ENCODE data around the gene GPRASP3.
A peak's percentile ranks its signal among the peaks of the same experiment; 100 is the strongest.

The GPRASP3 gene

GRCh38 chrX:102696306-102696705 is 24.2 kb upstream of the GPRASP3 start:
- H3K36me3 ChIP-seq = no peaks in the 10 kb centered on the region
- peaks cover 5% of the 10 kb centered on the region for H3K9me3 ChIP-seq (ENCODE audit: severe bottlenecking)
- no peak for DNase-seq
- H3K27ac ChIP-seq = no peak overlapping the region
- H3K4me3 ChIP-seq (ENCODE audit: low read depth, low read length) = no peak overlapping the region
- no peak for TF ChIP-seq CTCF (IDR thresholded peaks at IDR 0.05; ENCODE audit: low read depth, low read length)
- H3K27me3 ChIP-seq (ENCODE audit: insufficient read depth, low read depth, severe bottlenecking) = no peaks in the 10 kb centered on the region

GRCh38 chrX:102697494-102697893 is 23.0 kb upstream of the GPRASP3 start:
- no peak for DNase-seq
- H3K27ac ChIP-seq = no peak overlapping the region
- no peak for TF ChIP-seq CTCF (IDR thresholded peaks at IDR 0.05; ENCODE audit: low read depth, low read length)
- no peaks in the 10 kb centered on the region for H3K9me3 ChIP-seq (ENCODE audit: severe bottlenecking)
- no peaks in the 10 kb centered on the region for H3K36me3 ChIP-seq
- H3K27me3 ChIP-seq (ENCODE audit: insufficient read depth, low read depth, severe bottlenecking) = no peaks in the 10 kb centered on the region
- H3K4me3 ChIP-seq (ENCODE audit: low read depth, low read length) = no peak overlapping the region

GRCh38 chrX:102708900-102709299 is 11.6 kb upstream of the GPRASP3 start:
- no peak overlapping the region for H3K4me3 ChIP-seq (ENCODE audit: low read depth, low read length)
- H3K36me3 ChIP-seq = peaks cover 2% of the 10 kb centered on the region; the same call in 1 of the 2 replicates
- H3K27ac ChIP-seq = no peak overlapping the region
- no peaks in the 10 kb centered on the region for H3K9me3 ChIP-seq (ENCODE audit: severe bottlenecking)
- peaks cover 5% of the 10 kb centered on the region for H3K27me3 ChIP-seq (ENCODE audit: insufficient read depth, low read depth, severe bottlenecking)
- DNase-seq = no peak
- no peak for TF ChIP-seq CTCF (IDR thresholded peaks at IDR 0.05; ENCODE audit: low read depth, low read length)

GRCh38 chrX:102711872-102712215 is 8.7 kb upstream of the GPRASP3 start:
- peak overlapping the region; percentile 51 for H3K27ac ChIP-seq
- peak overlapping the region; percentile 54 for H3K4me3 ChIP-seq (ENCODE audit: low read depth, low read length)
- peaks cover 3% of the 10 kb centered on the region for H3K27me3 ChIP-seq (ENCODE audit: insufficient read depth, low read depth, severe bottlenecking)
- TF ChIP-seq CTCF (IDR thresholded peaks at IDR 0.05; ENCODE audit: low read depth, low read length) = no peak
- H3K36me3 ChIP-seq = peaks cover 3% of the 10 kb centered on the region; the same call in 1 of the 2 replicates
- no peaks in the 10 kb centered on the region for H3K9me3 ChIP-seq (ENCODE audit: severe bottlenecking)
- DNase-seq = no peak

- Histone ChIP-seq H3K27me3 (ENCODE audit: insufficient read depth, low read depth, severe bottlenecking) (peaks cover 5% of the 10 kb centered on the region), H3K9me3 (ENCODE audit: severe bottlenecking) (no peaks in the 10 kb centered on the region), H3K36me3 (peaks cover 3% of the 10 kb centered on the region; the same call in 1 of the 2 replicates), H3K27ac (peak within 1 kb of the TSS; percentile 51), H3K4me3 (ENCODE audit: low read depth, low read length) (peak within 1 kb of the TSS; percentile 54)
- no peak for TF ChIP-seq CTCF (IDR thresholded peaks at IDR 0.05; ENCODE audit: low read depth, low read length)
- peak; percentile 56 for DNase-seq
Observed at GRCh38 chrX:102712216-102712966, 8.2 kb upstream of the GPRASP3 start, which contains the start of gene GPRASP2. GPRASP2 (plus strand) TSS chrX:102712448; CDS start chrX:102714870, 2,422 bp downstream.

All from WERI-Rb-1 (cell line).